HCT116 (cell line): ENCODE results near the gene POC1A. TPM values are rescaled to one million over a fixed set of nuclear protein-coding genes. Genes with fewer than 3 reads are reported as not detected.

Source experiments
- ATAC-seq: fragments of 200-7000 bp; cut with Tn5 transposase; 2 replicates; pipeline ENCODE4 v1.9.1; 2020; ENCODE audit warnings: mild to moderate bottlenecking, moderate library complexity
- BruUV-seq: library from RNA; stranded (reverse); fragments of 400-500 nt; replicated peaks from 2 replicates; lab custom pipeline; 2021; lab: Mats Ljungman, UMichigan
- CTCF ChIA-PET: fragments of 300-600 bp; sonication (Branson Sonifier 250); formaldehyde crosslinking; loops from one replicate; lab custom pipeline; 2021; ENCODE audit warnings: antibody characterized with exemption; lab: Charles Lee
- POLR2A ChIA-PET: fragments of 300-600, 350-600 bp; sonication (Branson Sonifier 250); formaldehyde crosslinking; loops from one replicate; lab custom pipeline; 2021; ENCODE audit warnings: antibody characterized with exemption; lab: Charles Lee
- RAD21 ChIA-PET, 2 experiments: fragments of 300-600 bp; sonication (Branson Sonifier 250); formaldehyde crosslinking; loops; one replicate each; lab custom pipeline; 2023; ENCODE audit warnings: low total read pairs in 2 of 2; ENCODE audit not compliant: uncharacterized antibody in 2 of 2, unreplicated experiment in 2 of 2, low non-redundant PET in 1 of 2; lab: Charles Lee
- DNase-seq: peaks from one replicate; pipeline ENCODE4 v3.0.0-alpha.2; 2010; ENCODE audit warnings: low read depth, low spot score
- H2AFZ ChIP-seq: fragments of 200-600 bp; shearing (Covaris generic), sonication (generic); 2 replicates; pipeline ENCODE4 v1.6.1; 2017; ENCODE audit warnings: low read depth, mixed run types, mixed read lengths, antibody characterized with exemption, low read length; ENCODE audit not compliant: poor library complexity, severe bottlenecking
- H3K27ac ChIP-seq: 2 replicates; pipeline ENCODE4 v1.5.1; 2012; ENCODE audit warnings: low read depth, low read length
- H3K27me3 ChIP-seq: fragments of 200-600 bp; sonication (generic); 2 replicates; pipeline ENCODE4 v1.6.1; 2016; ENCODE audit warnings: mixed run types, low read length, mixed read lengths; ENCODE audit not compliant: insufficient read depth
- H3K36me3 ChIP-seq, 2 experiments: fragments of 200-500 bp in 1 of 2; fragments of 200-600 bp in 1 of 2; sonication (Bioruptor generic) in 1 of 2; sonication (generic) in 1 of 2; 2 replicates each; pipeline versions ENCODE4 v1.5.1 to v1.6.1; 2014 to 2016; ENCODE audit warnings: low read length in 2 of 2, inconsistent platforms in 1 of 2, mixed read lengths in 1 of 2, mixed run types in 1 of 2; ENCODE audit not compliant: insufficient read depth in 2 of 2, control insufficient read depth in 1 of 2
- H3K4me1 ChIP-seq, 2 experiments: fragments of 200-600 bp in 1 of 2; sonication (generic) in 1 of 2; 2 replicates each; pipeline versions ENCODE4 v1.5.1 to v1.6.1; 2012 to 2017; ENCODE audit warnings: low read length in 2 of 2, inconsistent platforms in 1 of 2, mild to moderate bottlenecking in 1 of 2, mixed read lengths in 1 of 2, mixed run types in 1 of 2, moderate library complexity in 1 of 2; ENCODE audit not compliant: insufficient read depth in 2 of 2, control insufficient read depth in 1 of 2
- H3K4me2 ChIP-seq: fragments of 200-600 bp; sonication (generic); 2 replicates; pipeline ENCODE4 v1.6.1; 2017; ENCODE audit warnings: mixed run types, low read length, mixed read lengths
- H3K4me3 ChIP-seq, 2 experiments: fragments of 200-600 bp in 1 of 2; sonication (generic) in 1 of 2; replicated peaks in 1 of 2; 2 replicates each; pipeline ENCODE4 v1.5.1; 2011 to 2016; ENCODE audit warnings: low read length in 2 of 2, control low read depth in 1 of 2, low read depth in 1 of 2, mild to moderate bottlenecking in 1 of 2, mixed read lengths in 1 of 2, mixed run types in 1 of 2
- H3K79me2 ChIP-seq: fragments of 200-600 bp; sonication (generic); 2 replicates; pipeline ENCODE4 v1.6.1; 2017; ENCODE audit warnings: mild to moderate bottlenecking, mixed run types, low read length, moderate library complexity, mixed read lengths; ENCODE audit not compliant: insufficient read depth
- H3K9ac ChIP-seq: fragments of 200-600 bp; sonication (generic); 2 replicates; pipeline ENCODE4 v1.6.1; 2016; ENCODE audit warnings: low read length, mixed read lengths
- H3K9me2 ChIP-seq: fragments of 200-600 bp; sonication (generic), shearing (Covaris generic); 2 replicates; pipeline ENCODE4 v1.6.1; 2017; ENCODE audit warnings: mixed run types, mild to moderate bottlenecking, moderate library complexity; ENCODE audit not compliant: insufficient read depth
- H3K9me3 ChIP-seq, 2 experiments: fragments of 200-500 bp in 1 of 2; fragments of 200-600 bp in 1 of 2; sonication (Bioruptor generic) in 1 of 2; sonication (generic) in 1 of 2; 2 replicates each; pipeline ENCODE4 v1.6.1; 2014 to 2017; ENCODE audit warnings: low read length in 2 of 2, mixed read lengths in 2 of 2, inconsistent platforms in 1 of 2, low read depth in 1 of 2, mild to moderate bottlenecking in 1 of 2, mixed run types in 1 of 2, moderate library complexity in 1 of 2; ENCODE audit not compliant: control insufficient read depth in 1 of 2, insufficient read depth in 1 of 2
- H4K20me1 ChIP-seq: fragments of 200-600 bp; sonication (generic), shearing (Covaris generic); 2 replicates; pipeline ENCODE4 v1.6.1; 2017; ENCODE audit warnings: mixed run types, mild to moderate bottlenecking, moderate library complexity; ENCODE audit not compliant: insufficient read depth
- CEBPB ChIP-seq: IDR thresholded peaks from 2 replicates; pipeline ENCODE4 v1.6.1; 2012; ENCODE audit warnings: low read depth
- EGR1 ChIP-seq: IDR thresholded peaks from 2 replicates; pipeline ENCODE4 v1.6.1; 2012; ENCODE audit warnings: low read depth
- ELF1 ChIP-seq: IDR thresholded peaks from 2 replicates; pipeline ENCODE4 v1.6.1; 2012; ENCODE audit warnings: low read depth, borderline replicate concordance
- EZH2 ChIP-seq: fragments of 200-600 bp; sonication (generic); IDR thresholded peaks from 2 replicates; pipeline ENCODE4 v1.6.1; 2017; ENCODE audit warnings: antibody characterized with exemption, mixed run types
- EZH2phosphoT487 ChIP-seq: fragments of 200-600 bp; IDR thresholded peaks from 2 replicates; pipeline ENCODE4 v1.6.1; 2018; ENCODE audit warnings: antibody characterized with exemption, borderline replicate concordance
- FOSL1 ChIP-seq: IDR thresholded peaks from 2 replicates; pipeline ENCODE4 v1.6.1; 2012; ENCODE audit warnings: low read depth
- JUND ChIP-seq: IDR thresholded peaks from 2 replicates; pipeline ENCODE4 v1.6.1; 2012
- POLR2A ChIP-seq: IDR thresholded peaks from 2 replicates; pipeline ENCODE4 v1.7.0; 2011; ENCODE audit warnings: borderline replicate concordance; ENCODE audit not compliant: insufficient read depth, insufficient read length; ENCODE audit errors: extremely low read depth
- POLR2AphosphoS5 ChIP-seq: IDR thresholded peaks from 2 replicates; pipeline ENCODE4 v1.6.1; 2011; ENCODE audit warnings: mild to moderate bottlenecking, low read depth, low read length, moderate library complexity
- REST ChIP-seq: IDR thresholded peaks from 2 replicates; pipeline ENCODE4 v1.6.1; 2012; ENCODE audit warnings: low read depth
- SRF ChIP-seq: IDR thresholded peaks from 2 replicates; pipeline ENCODE4 v1.6.1; 2012; ENCODE audit warnings: low read depth
- ZFX ChIP-seq: fragments of 450-650 bp; IDR thresholded peaks from 2 replicates; pipeline ENCODE4 v1.6.1; 2017
- ZNF274 ChIP-seq: fragments of 200-500 bp; sonication (Bioruptor generic); IDR thresholded peaks from 2 replicates; pipeline ENCODE4 v1.6.1; 2014; ENCODE audit warnings: mild to moderate bottlenecking, low read depth, low read length, inconsistent platforms
- intact Hi-C: fragments of 100-400 bp; cut with micrococcal nuclease; formaldehyde crosslinking; loops from 2 replicates; pipeline ENCODE4 v1.10.0; 2022
- total RNA-seq: library from RNA; stranded (reverse); gene quantifications from one replicate; pipeline ENCODE4 v1.2.1, GENCODE V29; 2021; ENCODE audit not compliant: unreplicated experiment
- TF ChIP-seq, protein P1 (sequence below): IDR thresholded peaks from 2 replicates; pipeline ENCODE4 v1.6.1; 2012

Gene POC1A
- total RNA-seq, 1 experiment from 2014 or later: 34.0 TPM

- ChIA-PET RAD21 (no interaction called here), POLR2A (no interaction called here), CTCF (no interaction called here)
- H3K4me3 ChIP-seq: no peak overlapping the region
- H3K4me1 ChIP-seq: peaks cover 41 to 64% of the 10 kb centered on the region in 2 experiments
- no TSS peak for BruUV-seq
- H3K4me2 ChIP-seq: no peak overlapping the region
- no peak overlapping the region for H3K9ac ChIP-seq
- no peak for ATAC-seq
- no peaks in the 10 kb centered on the region for H3K27me3 ChIP-seq
- no peaks in the 10 kb centered on the region for H4K20me1 ChIP-seq
- H3K79me2 ChIP-seq: peaks cover 39% of the 10 kb centered on the region
- intact Hi-C loops: no loop called here
- no peaks in the 10 kb centered on the region for H3K9me2 ChIP-seq
- peaks cover 13 to 42% of the 10 kb centered on the region in 2 experiments; a peak in 2 of 4 replicates for H3K36me3 ChIP-seq
- no peak overlapping the region for H2AFZ ChIP-seq
- DNase-seq: no peak
- H3K27ac ChIP-seq: no peak overlapping the region
- no peaks in the 10 kb centered on the region for H3K9me3 ChIP-seq
- TF ChIP-seq, protein P1, sequence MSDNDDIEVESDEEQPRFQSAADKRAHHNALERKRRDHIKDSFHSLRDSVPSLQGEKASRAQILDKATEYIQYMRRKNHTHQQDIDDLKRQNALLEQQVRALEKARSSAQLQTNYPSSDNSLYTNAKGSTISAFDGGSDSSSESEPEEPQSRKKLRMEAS: no peak
- TF ChIP-seq JUND (no peak), EZH2phosphoT487 (no peak), POLR2A (no peak), SRF (no peak), ELF1 (no peak), EGR1 (no peak), FOSL1 (no peak), EZH2 (no peak), ZFX (no peak), REST (no peak), CEBPB (no peak), ZNF274 (no peak), POLR2AphosphoS5 (no peak)
These were observed 104.7 kb downstream of the POC1A start for GRCh38 chr3:52049503-52049902.
